OCI-LY1 (cell line): ENCODE measurements around the gene SLC2A1.
A peak's percentile ranks its signal among the peaks of the same experiment; 100 is the strongest.

ENCODE experiments used
- H2AFZ ChIP-seq: fragments of 200-600 bp; sonication (generic), shearing (Covaris generic); 2 replicates; pipeline ENCODE4 v1.6.0; 2014; ENCODE audit warnings: antibody characterized with exemption, mild to moderate bottlenecking, low read length
- H3F3A ChIP-seq: fragments of 200-600 bp; sonication (generic), shearing (Covaris generic); 2 replicates; pipeline ENCODE4 v1.6.0; 2014; ENCODE audit warnings: mild to moderate bottlenecking, antibody characterized with exemption, low read length, moderate library complexity; ENCODE audit not compliant: insufficient read depth
- H3K27ac ChIP-seq: fragments of 200-600 bp; sonication (generic); 2 replicates; pipeline ENCODE4 v1.5.1; 2014; ENCODE audit warnings: low read length, mixed run types, mild to moderate bottlenecking, low read depth; ENCODE audit not compliant: poor library complexity, severe bottlenecking
- H3K27me3 ChIP-seq: fragments of 200-600 bp; sonication (generic); 2 replicates; pipeline ENCODE4 v1.6.0; 2014; ENCODE audit warnings: antibody characterized with exemption, mild to moderate bottlenecking, low read length, moderate library complexity; ENCODE audit not compliant: insufficient read depth
- H3K36me3 ChIP-seq: fragments of 200-600 bp; sonication (generic); 2 replicates; pipeline ENCODE4 v1.6.1; 2014; ENCODE audit warnings: mild to moderate bottlenecking, antibody characterized with exemption, low read length, moderate library complexity, mixed read lengths; ENCODE audit not compliant: insufficient read depth
- H3K4me1 ChIP-seq: fragments of 200-600 bp; sonication (generic); 2 replicates; pipeline ENCODE4 v1.5.1; 2014; ENCODE audit warnings: mild to moderate bottlenecking, low read length, moderate library complexity; ENCODE audit not compliant: insufficient read depth, severe bottlenecking
- H3K4me2 ChIP-seq: fragments of 200-600 bp; sonication (generic), shearing (Covaris generic); 2 replicates; pipeline ENCODE4 v1.6.1; 2014; ENCODE audit warnings: low read length
- H3K4me3 ChIP-seq: fragments of 200-600 bp; sonication (generic); 2 replicates; pipeline ENCODE4 v1.5.1; 2014; ENCODE audit warnings: low read length, low read depth, mild to moderate bottlenecking, mixed read lengths; ENCODE audit not compliant: poor library complexity, severe bottlenecking
- H3K79me2 ChIP-seq: fragments of 200-600 bp; shearing (Covaris generic); 2 replicates; pipeline ENCODE4 v1.6.1; 2016; ENCODE audit warnings: mixed run types, low read length, mixed read lengths; ENCODE audit not compliant: insufficient read depth
- H3K9ac ChIP-seq: fragments of 200-600 bp; sonication (generic), shearing (Covaris generic); 2 replicates; pipeline ENCODE4 v1.6.1; 2014; ENCODE audit warnings: mild to moderate bottlenecking, low read length, mixed read lengths
- H3K9me2 ChIP-seq: fragments of 200-600 bp; sonication (generic), shearing (Covaris generic); 2 replicates; pipeline ENCODE4 v1.6.1; 2014; ENCODE audit warnings: low read depth, mild to moderate bottlenecking, low read length, mixed read lengths
- H3K9me3 ChIP-seq: fragments of 200-600 bp; shearing (Covaris generic); 2 replicates; pipeline ENCODE4 v1.6.1; 2014; ENCODE audit warnings: low read length, mixed read lengths
- H4K20me1 ChIP-seq: fragments of 200-600 bp; sonication (generic), shearing (Covaris generic); 2 replicates; pipeline ENCODE4 v1.6.0; 2016; ENCODE audit warnings: mild to moderate bottlenecking, low read length; ENCODE audit not compliant: insufficient read depth
- EZH2 ChIP-seq: fragments of 200-600 bp; sonication (generic), shearing (Covaris generic); IDR thresholded peaks from 2 replicates; pipeline ENCODE4 v1.8.0; 2017; ENCODE audit warnings: borderline replicate concordance, mixed run types, mild to moderate bottlenecking, antibody characterized with exemption, low read length, moderate library complexity, mixed read lengths
- TF ChIP-seq, protein P1 (sequence below): fragments of 200-600 bp; sonication (generic), shearing (Covaris generic); IDR thresholded peaks from 2 replicates; pipeline ENCODE4 v1.5.1; 2017; ENCODE audit warnings: mild to moderate bottlenecking, antibody characterized with exemption, low read length, moderate library complexity, mixed read lengths

SLC2A1 gene

DNA sequence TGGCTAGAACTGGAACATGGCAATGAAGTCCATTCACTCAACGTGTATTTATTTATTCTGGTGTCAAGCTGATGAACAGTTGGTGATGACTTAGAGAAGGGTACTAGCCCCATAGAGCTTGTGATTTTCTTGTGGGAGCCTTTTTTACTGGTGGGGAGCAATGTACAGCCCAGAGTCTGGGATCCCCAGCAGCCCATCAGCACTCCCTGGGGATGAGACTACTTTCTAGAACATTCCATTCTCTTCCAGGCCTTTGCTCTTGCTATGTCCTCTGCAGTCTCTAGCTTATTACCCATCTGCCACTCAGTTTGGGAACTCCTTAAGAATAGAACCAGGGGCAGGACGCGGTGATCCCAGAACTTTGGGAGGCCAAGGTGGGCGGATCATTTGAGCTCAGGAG is 11.6 kb downstream of the SLC2A1 start:
- no peak overlapping the region; the same call in 1 of the 2 replicates for H3K9ac ChIP-seq
- H3K4me3 ChIP-seq = no peak overlapping the region
- H3K79me2 ChIP-seq = peaks cover 68% of the 10 kb centered on the region
- H2AFZ ChIP-seq = no peak overlapping the region
- no peaks in the 10 kb centered on the region for H4K20me1 ChIP-seq
- H3K9me2 ChIP-seq = no peaks in the 10 kb centered on the region
- TF ChIP-seq, protein P1, sequence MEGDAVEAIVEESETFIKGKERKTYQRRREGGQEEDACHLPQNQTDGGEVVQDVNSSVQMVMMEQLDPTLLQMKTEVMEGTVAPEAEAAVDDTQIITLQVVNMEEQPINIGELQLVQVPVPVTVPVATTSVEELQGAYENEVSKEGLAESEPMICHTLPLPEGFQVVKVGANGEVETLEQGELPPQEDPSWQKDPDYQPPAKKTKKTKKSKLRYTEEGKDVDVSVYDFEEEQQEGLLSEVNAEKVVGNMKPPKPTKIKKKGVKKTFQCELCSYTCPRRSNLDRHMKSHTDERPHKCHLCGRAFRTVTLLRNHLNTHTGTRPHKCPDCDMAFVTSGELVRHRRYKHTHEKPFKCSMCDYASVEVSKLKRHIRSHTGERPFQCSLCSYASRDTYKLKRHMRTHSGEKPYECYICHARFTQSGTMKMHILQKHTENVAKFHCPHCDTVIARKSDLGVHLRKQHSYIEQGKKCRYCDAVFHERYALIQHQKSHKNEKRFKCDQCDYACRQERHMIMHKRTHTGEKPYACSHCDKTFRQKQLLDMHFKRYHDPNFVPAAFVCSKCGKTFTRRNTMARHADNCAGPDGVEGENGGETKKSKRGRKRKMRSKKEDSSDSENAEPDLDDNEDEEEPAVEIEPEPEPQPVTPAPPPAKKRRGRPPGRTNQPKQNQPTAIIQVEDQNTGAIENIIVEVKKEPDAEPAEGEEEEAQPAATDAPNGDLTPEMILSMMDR = no peak
- no peak for TF ChIP-seq EZH2
- H3K4me2 ChIP-seq = peak overlapping the region; percentile 61; the same call in 1 of the 2 replicates
- H3K4me1 ChIP-seq = peaks cover 100% of the 10 kb centered on the region
- H3K27me3 ChIP-seq = no peaks in the 10 kb centered on the region
- peaks cover 60% of the 10 kb centered on the region; the same call in 1 of the 2 replicates for H3K36me3 ChIP-seq
- no peaks in the 10 kb centered on the region for H3K9me3 ChIP-seq
- no peaks in the 10 kb centered on the region for H3F3A ChIP-seq
- H3K27ac ChIP-seq = peak overlapping the region; percentile 87

DNA sequence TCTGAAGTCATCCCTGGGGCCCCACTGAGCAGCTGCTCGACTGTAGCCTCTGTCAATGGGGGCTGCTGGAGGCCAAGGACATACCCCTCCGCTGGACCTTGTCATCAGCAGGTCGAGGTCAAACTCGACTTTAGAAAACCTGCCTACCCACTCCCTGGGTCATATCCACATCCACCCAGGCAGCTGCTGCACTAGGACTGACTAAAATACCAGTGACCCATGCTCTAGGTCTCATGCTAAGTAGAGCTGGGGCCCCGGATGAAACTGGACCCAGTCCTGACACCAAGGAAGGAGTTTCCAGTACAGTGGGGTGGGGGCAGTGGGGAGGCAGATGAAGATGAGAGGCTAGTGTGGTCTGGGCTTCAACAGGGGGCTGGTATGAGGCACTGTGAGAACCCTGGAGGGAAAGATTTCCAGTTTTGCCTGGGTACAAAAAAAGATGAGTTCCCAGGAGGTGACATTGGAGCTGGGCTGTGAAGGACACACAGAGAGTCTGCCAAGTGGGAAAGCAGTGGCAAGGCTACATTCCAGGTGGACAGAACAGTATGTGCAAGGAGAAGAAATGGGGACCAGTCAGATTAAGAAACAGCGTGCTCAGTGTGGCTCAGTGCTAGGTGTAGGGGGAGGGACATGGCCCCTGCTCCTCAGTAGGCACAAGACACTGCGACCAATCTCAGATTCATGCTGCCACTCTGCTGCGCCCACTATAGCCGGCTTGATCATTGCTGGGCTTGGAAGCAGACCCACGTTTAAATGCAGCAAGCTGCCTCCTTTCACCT is 12.4 kb downstream of the SLC2A1 start:
- no peaks in the 10 kb centered on the region for H4K20me1 ChIP-seq
- H3K9me2 ChIP-seq = no peaks in the 10 kb centered on the region
- peak overlapping the region; percentile 3 for H3K4me3 ChIP-seq
- no peak overlapping the region for H2AFZ ChIP-seq
- peaks cover 60% of the 10 kb centered on the region for H3K36me3 ChIP-seq
- peaks cover 100% of the 10 kb centered on the region for H3K4me1 ChIP-seq
- peaks cover 60% of the 10 kb centered on the region for H3K79me2 ChIP-seq
- no peak for TF ChIP-seq EZH2
- TF ChIP-seq, protein P1 = no peak
- peak overlapping the region; percentile 2; the same call in 1 of the 2 replicates for H3K9ac ChIP-seq
- no peaks in the 10 kb centered on the region for H3F3A ChIP-seq
- H3K27ac ChIP-seq = peak overlapping the region; percentile 87
- no peaks in the 10 kb centered on the region for H3K27me3 ChIP-seq
- H3K4me2 ChIP-seq = peak overlapping the region; percentile 61
- no peaks in the 10 kb centered on the region for H3K9me3 ChIP-seq

DNA sequence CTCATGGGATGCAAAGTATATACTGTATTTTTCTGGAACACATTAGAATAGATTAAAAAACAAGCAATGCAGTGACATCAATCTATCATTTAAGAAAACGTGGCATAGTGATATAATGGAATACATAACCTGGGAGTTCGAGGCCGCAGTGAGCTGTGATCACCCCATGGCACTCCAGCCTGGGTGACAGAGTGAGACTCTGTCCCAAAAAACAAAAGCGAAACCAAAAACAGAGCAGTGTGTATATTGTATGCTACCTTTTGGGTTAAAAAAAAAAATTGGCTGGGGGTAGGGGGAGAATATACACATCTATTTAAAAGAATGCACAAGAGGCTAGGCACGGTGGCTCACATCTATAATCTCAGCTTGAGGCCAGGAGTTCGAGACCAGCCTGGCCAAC is 13.5 kb downstream of the SLC2A1 start:
- H2AFZ ChIP-seq = no peak overlapping the region
- peaks cover 94% of the 10 kb centered on the region for H3K4me1 ChIP-seq
- TF ChIP-seq, protein P1 = no peak
- TF ChIP-seq EZH2 = no peak
- peaks cover 60% of the 10 kb centered on the region for H3K36me3 ChIP-seq
- peak overlapping the region; percentile 87 for H3K27ac ChIP-seq
- H3F3A ChIP-seq = no peaks in the 10 kb centered on the region
- H4K20me1 ChIP-seq = no peaks in the 10 kb centered on the region
- H3K4me2 ChIP-seq = peak overlapping the region; percentile 61
- H3K9me3 ChIP-seq = no peaks in the 10 kb centered on the region
- peaks cover 49% of the 10 kb centered on the region for H3K79me2 ChIP-seq
- H3K27me3 ChIP-seq = no peaks in the 10 kb centered on the region
- H3K9ac ChIP-seq = peak overlapping the region; percentile 47
- peak overlapping the region; percentile 25 for H3K4me3 ChIP-seq
- H3K9me2 ChIP-seq = no peaks in the 10 kb centered on the region
